ENCODE measurements around the gene PCBP2.

- TF ChIP-seq, protein P1, sequence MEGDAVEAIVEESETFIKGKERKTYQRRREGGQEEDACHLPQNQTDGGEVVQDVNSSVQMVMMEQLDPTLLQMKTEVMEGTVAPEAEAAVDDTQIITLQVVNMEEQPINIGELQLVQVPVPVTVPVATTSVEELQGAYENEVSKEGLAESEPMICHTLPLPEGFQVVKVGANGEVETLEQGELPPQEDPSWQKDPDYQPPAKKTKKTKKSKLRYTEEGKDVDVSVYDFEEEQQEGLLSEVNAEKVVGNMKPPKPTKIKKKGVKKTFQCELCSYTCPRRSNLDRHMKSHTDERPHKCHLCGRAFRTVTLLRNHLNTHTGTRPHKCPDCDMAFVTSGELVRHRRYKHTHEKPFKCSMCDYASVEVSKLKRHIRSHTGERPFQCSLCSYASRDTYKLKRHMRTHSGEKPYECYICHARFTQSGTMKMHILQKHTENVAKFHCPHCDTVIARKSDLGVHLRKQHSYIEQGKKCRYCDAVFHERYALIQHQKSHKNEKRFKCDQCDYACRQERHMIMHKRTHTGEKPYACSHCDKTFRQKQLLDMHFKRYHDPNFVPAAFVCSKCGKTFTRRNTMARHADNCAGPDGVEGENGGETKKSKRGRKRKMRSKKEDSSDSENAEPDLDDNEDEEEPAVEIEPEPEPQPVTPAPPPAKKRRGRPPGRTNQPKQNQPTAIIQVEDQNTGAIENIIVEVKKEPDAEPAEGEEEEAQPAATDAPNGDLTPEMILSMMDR (IDR thresholded peaks at IDR 0.05), result no peak
- TF ChIP-seq POLR2AphosphoS5 (IDR thresholded peaks at IDR 0.05), result no peak
- TF ChIP-seq POLR2A (IDR thresholded peaks at IDR 0.05), result no peak
Observed at GRCh38 chr12:53510181-53510812, 58.4 kb downstream of the PCBP2 start.
